ENCODE measurements around the gene ME1.

ME1 gene

DNA sequence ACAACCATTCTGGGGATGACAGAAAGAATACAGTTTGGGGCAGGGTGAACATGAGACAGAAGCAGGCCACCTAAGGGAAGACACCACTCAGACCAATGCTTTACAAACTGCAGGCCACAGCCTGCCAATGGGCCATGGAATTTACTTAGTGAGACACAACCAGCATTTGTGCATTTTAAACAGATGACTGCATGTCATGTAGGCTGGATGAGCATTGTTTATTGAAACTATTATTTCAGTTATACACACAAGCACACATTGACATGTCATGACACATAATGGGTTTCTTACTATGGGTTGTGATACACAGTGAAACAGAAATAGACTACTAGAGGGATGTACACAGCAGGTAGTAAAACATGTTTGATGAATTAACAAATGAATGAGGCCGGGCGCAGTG, 245.8 kb downstream of the ME1 start:
- no peak for FAIRE-seq

DNA sequence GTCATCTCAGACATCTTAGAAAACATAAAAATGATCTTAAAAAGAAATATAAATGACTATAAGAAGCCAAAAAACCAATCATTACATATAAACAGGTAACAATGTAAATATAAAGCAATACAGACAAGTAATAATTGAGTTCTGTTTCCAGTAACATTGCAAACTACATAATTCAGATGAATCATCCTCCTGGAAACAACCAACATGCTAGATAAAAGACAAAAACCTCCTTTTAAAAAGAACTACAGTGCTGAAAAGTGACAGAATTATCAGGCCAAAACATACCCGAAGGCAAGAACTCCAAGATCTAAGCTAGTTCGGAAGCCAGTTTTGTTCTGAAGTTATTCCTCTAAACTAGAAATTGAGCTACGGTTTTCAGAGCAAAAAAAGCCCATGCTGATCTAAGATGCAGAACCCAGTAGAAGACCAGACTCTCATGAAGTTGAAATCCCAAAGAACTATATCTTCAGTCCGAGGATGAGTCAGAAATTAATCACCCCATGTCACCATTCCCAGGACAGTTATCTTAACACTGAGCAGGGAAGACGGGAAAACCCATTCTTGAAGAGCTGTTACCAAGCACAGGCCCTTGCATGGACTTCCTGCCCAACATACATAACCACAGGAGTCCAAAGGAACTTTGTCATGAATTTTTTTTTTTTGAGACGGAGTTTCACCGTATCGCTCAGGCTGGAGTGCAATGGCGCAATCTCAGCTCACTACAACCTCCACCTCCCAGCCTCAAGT, 247.6 kb downstream of the ME1 start:
- no peak for FAIRE-seq

DNA sequence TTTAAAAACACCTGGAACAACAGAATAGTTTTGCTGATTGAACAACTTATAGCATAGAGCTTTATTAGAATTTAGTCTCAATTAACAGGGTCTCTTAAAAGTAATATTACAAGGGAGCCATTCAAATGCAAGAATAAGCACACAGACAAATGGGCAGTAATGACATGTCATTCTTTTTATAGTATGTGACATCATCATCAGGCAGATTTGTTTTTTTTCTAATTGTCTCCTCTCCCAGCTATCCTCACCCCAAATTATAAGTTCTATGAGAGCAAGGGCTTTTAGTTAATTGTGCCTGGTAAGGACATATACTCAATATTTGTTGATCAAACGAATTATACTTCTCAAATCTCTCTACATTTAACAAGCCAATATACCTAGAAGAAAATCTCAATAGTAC, 248.7 kb downstream of the ME1 start:
- no peak for FAIRE-seq

DNA sequence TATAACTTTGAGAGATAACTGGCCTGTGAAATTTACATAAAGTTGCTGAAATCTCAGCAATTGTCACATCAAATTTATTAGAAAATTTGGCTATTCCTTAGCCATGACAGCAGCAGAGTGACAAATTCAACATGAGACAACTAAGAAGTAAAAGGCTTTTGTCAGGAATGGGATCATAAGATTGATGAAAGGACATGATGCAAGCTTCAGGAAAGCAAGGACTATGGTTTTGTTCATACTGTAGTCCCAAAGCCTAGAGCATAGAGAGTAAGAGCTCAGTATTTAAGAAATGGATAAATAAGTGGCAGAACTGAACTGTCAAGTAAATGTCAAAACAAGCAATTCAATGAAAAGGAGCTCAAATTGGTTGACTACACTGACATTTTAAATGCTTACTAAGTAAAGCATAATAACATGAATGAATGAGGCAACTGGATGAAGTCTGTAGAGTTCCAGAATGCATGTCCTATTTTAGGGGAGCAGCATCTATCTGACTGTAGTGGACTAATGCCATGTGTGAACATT, 250.4 kb downstream of the ME1 start:
- FAIRE-seq, result no peak

DNA sequence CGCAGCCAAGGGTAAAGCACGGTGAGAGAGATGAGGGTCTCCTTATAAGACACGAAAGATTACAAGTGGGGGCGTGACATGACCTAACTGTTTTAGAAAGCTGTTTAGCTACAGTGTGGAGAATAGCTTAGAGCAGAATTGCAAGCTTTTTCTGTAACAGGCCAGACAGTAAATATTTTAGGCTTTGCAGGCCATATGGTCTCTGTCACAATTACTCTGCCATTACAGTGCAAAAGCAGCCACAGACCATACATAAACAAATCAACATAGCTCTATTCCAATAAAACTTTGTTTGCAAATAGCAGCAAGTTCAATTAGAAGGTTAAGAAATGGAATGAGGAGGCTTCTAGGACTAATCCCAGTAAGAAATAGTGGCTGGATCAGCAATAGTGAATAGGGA, 254.6 kb downstream of the ME1 start:
- FAIRE-seq, result no peak

DNA sequence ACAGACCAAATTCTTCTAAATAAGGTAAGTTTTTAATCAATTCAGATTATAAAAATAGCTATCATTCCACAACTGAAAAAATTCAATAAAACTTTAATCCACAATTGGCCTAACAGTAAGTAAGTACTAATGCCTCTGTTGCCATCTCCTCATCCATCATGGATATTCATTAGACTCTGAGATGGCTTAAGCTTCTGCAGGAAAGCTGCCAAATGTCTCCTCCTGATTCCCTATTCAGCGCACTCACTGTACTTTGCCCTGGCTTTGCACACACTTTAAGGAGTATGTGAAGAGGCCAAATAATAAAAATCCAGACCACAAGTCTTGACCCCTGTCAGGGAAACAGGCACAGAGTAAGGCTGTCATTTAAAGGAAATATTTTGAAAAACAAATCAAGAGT, 261.3 kb downstream of the ME1 start:
- FAIRE-seq, result no peak

DNA sequence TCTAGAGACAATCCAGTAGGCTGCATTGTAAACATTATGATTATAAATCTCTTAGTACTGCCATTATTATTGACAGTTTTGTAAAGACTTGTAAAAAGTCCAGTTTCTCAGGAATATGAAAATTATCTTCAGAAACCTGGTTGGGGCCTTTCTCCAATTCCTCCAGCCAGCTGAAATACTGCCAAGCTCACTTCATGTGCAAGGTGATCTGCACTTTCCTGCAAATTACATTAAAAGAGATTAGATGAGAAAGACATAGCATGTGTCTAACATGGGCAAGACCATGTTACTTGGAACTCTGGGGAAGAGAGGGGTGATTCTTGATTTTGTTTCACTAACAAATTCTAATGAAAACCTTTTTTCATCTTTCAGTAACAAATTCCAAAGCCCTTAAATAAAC, 261.7 kb downstream of the ME1 start:
- FAIRE-seq, result no peak

DNA sequence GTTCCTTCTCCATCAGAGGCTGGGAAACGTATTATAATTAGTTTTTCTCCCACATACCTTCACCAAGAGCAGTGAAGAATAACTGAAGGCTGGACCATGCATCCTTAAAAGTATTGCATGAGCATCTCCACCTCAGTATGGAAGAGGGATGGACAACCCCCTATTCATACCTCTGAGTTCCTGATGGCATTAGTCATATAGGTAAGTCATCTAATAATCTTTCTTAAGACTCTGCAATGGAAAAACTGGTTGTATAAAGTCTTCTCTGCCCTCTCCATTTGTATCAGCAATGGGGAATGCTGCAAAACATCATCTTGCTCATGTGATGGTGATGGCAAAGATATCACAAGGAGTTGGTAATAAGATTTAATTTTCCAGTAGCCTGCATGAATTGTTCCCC, 262.3 kb downstream of the ME1 start:
- no peak for FAIRE-seq

DNA sequence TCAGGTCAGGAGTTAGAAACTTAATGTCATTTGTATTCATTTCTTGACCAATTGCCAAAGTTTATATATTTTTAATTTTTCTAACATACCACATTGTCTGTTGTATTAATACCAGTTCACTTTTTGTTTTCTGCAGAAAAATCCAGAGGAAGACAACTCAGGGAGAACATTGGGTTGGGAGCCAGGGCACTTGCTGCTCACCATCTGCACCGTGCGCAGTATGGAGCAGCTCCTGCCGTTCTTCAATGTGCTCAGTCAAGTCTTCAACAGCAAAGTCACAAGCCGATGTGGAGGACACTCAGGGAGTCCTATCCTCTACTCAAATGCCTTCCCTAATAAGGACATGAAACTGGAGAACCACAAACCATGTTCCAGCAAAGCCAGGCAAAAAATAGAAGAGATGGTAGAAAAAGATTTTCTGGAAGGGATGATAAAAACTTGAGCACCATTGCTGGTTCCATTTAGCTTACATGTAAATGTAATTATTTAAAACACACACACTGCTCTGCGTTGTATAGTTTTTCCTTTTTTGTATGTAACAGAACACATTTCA, 263.0 kb downstream of the ME1 start:
- no peak for FAIRE-seq
